Measurements from ENCODE around the gene HOXB2. TPM values are rescaled to one million over a fixed set of nuclear protein-coding genes. Genes with fewer than 3 reads are reported as not detected.
A peak's percentile ranks its signal among the peaks of the same experiment; 100 is the strongest.

Gene HOXB2
- total RNA-seq, 4 donors from 2014 or later = 36.3 to 86.4 (median 63.4) TPM

DNA sequence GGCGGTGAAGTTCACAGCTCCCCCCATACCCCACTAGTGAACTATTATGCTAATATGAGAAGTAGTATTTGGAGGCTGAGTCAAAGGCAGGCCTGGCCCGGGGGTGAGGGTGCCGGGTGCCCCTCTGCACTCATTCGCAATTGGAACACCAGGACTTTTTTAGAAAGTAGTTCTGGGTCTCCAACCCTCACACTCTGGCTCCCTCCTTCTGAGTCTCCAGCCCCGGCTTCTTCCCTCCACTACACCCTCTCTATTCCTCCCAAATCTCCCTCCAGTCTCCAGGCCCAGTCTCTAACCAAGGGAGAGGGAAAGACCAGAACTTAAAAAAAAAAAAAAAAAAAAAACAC lies 11.3 kb upstream of the HOXB2 start:
- Histone ChIP-seq H3K4me1 (peaks cover 48 to 97% (median 97%) of the 10 kb centered on the region in 4 donors), H3K4me3 (peak overlapping the region; percentile 56 to 64 (median 57)), H3K27ac (replicated peaks in 1 of 4) (peak overlapping the region; percentile 91 to 97 (median 96)), H3K36me3 (peaks cover 0 to 16% (median 9%) of the 10 kb centered on the region in 4 donors), H3K9me3 (no peaks in the 10 kb centered on the region), H3K27me3 (no peaks in the 10 kb centered on the region)
- intact Hi-C loops (cut with DNase I) = no loop called here
- DNase-seq (ENCODE audit: extremely low spot score) = no peak
- 37% methylated on average over 5 of the region's 5 CpGs for WGBS
- no peak for TF ChIP-seq POLR2AphosphoS5 (IDR thresholded peaks at IDR 0.05)
- no peak for TF ChIP-seq POLR2A (IDR thresholded peaks at IDR 0.05; ENCODE audit: low read depth)
- TF ChIP-seq, protein P1, sequence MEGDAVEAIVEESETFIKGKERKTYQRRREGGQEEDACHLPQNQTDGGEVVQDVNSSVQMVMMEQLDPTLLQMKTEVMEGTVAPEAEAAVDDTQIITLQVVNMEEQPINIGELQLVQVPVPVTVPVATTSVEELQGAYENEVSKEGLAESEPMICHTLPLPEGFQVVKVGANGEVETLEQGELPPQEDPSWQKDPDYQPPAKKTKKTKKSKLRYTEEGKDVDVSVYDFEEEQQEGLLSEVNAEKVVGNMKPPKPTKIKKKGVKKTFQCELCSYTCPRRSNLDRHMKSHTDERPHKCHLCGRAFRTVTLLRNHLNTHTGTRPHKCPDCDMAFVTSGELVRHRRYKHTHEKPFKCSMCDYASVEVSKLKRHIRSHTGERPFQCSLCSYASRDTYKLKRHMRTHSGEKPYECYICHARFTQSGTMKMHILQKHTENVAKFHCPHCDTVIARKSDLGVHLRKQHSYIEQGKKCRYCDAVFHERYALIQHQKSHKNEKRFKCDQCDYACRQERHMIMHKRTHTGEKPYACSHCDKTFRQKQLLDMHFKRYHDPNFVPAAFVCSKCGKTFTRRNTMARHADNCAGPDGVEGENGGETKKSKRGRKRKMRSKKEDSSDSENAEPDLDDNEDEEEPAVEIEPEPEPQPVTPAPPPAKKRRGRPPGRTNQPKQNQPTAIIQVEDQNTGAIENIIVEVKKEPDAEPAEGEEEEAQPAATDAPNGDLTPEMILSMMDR (IDR thresholded peaks at IDR 0.05) = no peak
- no peak for TF ChIP-seq EP300 (IDR thresholded peaks at IDR 0.05)

DNA sequence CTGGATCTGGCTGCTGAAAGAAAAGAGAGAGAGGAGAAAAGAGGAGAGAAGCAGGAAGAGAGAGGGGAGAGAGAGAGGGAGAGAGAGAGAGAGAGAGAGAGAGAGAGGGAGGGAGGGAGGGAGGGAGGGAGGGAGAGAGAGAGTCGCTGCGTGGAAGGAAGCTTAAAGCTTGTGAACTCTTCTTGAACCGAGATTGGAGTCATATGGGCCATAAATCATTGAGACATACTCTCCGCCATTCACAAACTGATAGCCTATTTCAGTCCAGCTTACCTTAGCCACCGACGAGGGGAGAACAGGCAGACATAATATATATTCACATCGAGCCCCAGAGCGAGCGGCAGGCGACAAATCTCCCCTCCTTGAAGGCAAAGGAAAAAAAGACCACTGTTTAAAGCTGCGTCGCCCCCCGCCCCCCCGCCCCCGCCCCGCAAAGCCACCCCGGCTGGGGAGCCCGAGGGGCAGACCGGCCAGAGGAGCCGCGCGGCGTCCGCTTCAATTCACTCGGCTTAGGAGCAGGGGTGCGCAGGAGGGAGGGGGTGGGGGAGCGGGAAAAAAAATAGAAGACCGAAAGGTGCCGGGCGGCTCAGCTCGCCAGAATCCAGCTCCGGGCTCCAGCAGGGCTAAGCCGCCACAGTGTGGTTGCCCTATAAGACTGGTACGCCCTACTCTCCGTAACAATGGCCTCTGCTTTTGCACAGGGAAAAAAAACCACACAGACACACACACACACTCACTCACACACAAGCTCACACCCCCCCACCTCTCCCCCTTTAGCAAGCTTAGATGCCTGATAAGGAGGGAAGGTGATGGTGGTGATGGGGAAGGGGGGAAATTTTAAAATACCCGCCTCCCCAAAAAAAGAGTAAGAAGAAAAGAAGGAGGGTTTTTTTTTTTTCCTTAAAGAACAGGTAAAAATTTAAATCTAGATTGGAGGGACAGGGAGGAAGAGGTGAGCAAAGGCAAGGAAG lies 10.6 kb upstream of the HOXB2 start:
- Histone ChIP-seq H3K4me1 (peaks cover 45 to 97% (median 97%) of the 10 kb centered on the region in 4 donors), H3K36me3 (peaks cover 1 to 19% (median 14%) of the 10 kb centered on the region in 4 donors), H3K4me3 (peak overlapping the region; percentile 56 to 64 (median 57)), H3K27me3 (no peaks in the 10 kb centered on the region), H3K27ac (replicated peaks in 1 of 4) (peak overlapping the region; percentile 91 to 97 (median 96)), H3K9me3 (no peaks in the 10 kb centered on the region)
- no peak for DNase-seq (ENCODE audit: extremely low spot score)
- TF ChIP-seq EP300 (IDR thresholded peaks at IDR 0.05) = no peak
- TF ChIP-seq POLR2AphosphoS5 (IDR thresholded peaks at IDR 0.05) = peak; percentile 17 to 62
- TF ChIP-seq, protein P1 (IDR thresholded peaks at IDR 0.05) = peak in 2 of 3 experiments; percentile 33 to 41
- 5% methylated on average over 36 of the region's 36 CpGs for WGBS
- intact Hi-C loops (cut with DNase I) = no loop called here

DNA sequence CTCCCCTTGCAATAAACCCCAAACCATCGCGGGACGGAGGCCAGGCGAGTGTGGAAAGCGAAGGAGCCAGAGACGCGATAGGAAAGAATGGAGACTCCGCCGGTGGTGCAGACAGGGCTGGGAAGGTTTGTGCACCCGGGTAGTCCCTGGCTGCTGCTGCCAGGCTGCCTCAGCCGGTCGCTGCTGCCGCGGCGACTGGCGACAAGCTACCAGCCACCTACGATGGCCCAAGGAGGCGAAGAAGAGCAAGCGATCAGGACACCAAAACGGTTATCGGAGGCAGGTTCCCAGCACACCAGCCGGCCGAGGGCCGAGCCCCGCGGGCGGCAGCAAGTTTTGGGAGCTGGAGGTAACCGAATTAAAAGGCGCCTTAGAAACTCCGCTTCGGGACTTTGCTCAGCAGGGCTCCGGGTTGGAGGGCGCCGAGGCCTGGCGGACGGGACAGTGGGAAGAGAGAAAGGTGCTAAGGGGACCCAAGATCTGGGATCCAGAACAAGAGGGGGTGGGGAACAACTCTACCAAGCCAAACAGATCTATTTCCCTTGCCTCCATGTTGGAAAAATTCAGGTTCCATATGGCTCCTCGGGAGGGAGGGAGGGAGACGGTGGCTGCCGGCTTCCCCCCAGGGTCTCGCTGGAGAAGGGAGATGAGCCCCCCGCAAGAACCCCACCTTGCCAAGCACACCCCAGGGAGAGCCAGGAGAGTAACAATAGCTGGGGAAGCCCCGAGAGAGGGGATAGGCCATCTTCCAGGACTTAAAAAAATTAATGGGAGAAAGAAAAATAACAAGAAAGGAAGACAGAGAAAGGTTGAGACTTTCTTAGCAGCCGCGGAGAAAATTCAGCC lies 9.7 kb upstream of the HOXB2 start:
- DNase-seq (ENCODE audit: extremely low spot score) = no peak
- WGBS = 28% methylated on average over 44 of the region's 44 CpGs
- Histone ChIP-seq H3K9me3 (no peaks in the 10 kb centered on the region), H3K36me3 (peaks cover 4 to 28% (median 22%) of the 10 kb centered on the region in 4 donors), H3K27me3 (no peaks in the 10 kb centered on the region), H3K4me1 (peaks cover 39 to 97% (median 97%) of the 10 kb centered on the region in 4 donors), H3K4me3 (peak overlapping the region; percentile 56 to 64 (median 57)), H3K27ac (replicated peaks in 1 of 4) (peak overlapping the region; percentile 91 to 97 (median 96))
- intact Hi-C loops (cut with DNase I) = no loop called here
- TF ChIP-seq, protein P1 (IDR thresholded peaks at IDR 0.05) = no peak
- TF ChIP-seq EP300 (IDR thresholded peaks at IDR 0.05) = no peak
- no peak for TF ChIP-seq POLR2AphosphoS5 (IDR thresholded peaks at IDR 0.05)
- TF ChIP-seq POLR2A (IDR thresholded peaks at IDR 0.05; ENCODE audit: low read depth) = no peak

DNA sequence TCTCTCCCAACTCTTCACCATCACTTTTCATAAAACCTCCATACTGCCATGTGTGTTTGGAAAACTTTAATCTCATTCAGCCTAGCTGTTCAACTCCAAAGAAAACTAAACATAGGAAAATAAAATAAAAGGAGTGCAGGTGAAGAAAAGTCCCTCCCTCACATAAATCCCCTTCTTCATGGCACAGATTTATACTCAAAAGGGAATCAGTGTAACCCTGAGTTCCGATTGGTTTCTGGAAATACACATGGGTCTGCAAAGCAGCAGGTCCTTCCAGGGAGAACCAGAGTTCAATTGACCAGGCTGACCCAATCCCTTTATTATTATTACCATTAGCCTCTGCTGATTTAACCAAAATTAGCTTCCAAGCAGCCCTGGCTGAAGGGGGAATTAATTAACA lies 8.9 kb upstream of the HOXB2 start:
- peaks cover 41 to 97% (median 97%) of the 10 kb centered on the region in 4 donors for H3K4me1 ChIP-seq
- 20% methylated on average over 1 of the region's 1 CpG for WGBS

More for the DNA sequence above, 8.9 kb upstream of the HOXB2 start:
- DNase-seq (ENCODE audit: extremely low spot score) = no peak
- Histone ChIP-seq H3K27me3 (no peaks in the 10 kb centered on the region), H3K27ac (replicated peaks in 1 of 4) (peak overlapping the region; percentile 91 to 97 (median 96)), H3K9me3 (no peaks in the 10 kb centered on the region), H3K36me3 (peaks cover 4 to 29% (median 23%) of the 10 kb centered on the region in 4 donors), H3K4me3 (peak overlapping the region; percentile 56 to 64 (median 57))
- intact Hi-C loops (cut with DNase I) = no loop called here
- no peak for TF ChIP-seq POLR2A (IDR thresholded peaks at IDR 0.05; ENCODE audit: low read depth)
- TF ChIP-seq, protein P1 (IDR thresholded peaks at IDR 0.05) = no peak
